ENCODE results near the gene LMAN2L.

- TF ChIP-seq EP300 (IDR thresholded peaks at IDR 0.05; ENCODE audit: borderline replicate concordance in 1 of 2, low read depth in 2 of 2, low read length in 2 of 2) (no peak), SIX5 (IDR thresholded peaks at IDR 0.05; ENCODE audit: low read depth, low read length) (no peak), CTCF (IDR thresholded peaks at IDR 0.05; ENCODE audit: control extremely low read depth in 1 of 3, insufficient read depth in 1 of 3, low read depth in 1 of 3, low read length in 3 of 3) (no peak), CREB1 (IDR thresholded peaks at IDR 0.05) (no peak), TCF12 (IDR thresholded peaks at IDR 0.05; ENCODE audit: low read depth, low read length) (no peak), CHD2 (IDR thresholded peaks at IDR 0.05; ENCODE audit: low read length) (no peak), HDAC6 (IDR thresholded peaks at IDR 0.05; ENCODE audit: low read depth, low read length) (no peak), HDAC2 (IDR thresholded peaks at IDR 0.05; ENCODE audit: borderline replicate concordance in 1 of 2, low read depth in 2 of 2, low read length in 2 of 2) (no peak), EZH2 (IDR thresholded peaks at IDR 0.05; ENCODE audit: low read depth, low read length, severe bottlenecking) (no peak), GABPA (IDR thresholded peaks at IDR 0.05; ENCODE audit: borderline replicate concordance, insufficient read depth, low read length) (no peak), MAX (IDR thresholded peaks at IDR 0.05) (no peak), CBX5 (IDR thresholded peaks at IDR 0.05; ENCODE audit: low read depth, low read length) (no peak), BRCA1 (IDR thresholded peaks at IDR 0.05; ENCODE audit: low read depth, low read length) (no peak), POLR2A (IDR thresholded peaks at IDR 0.05; ENCODE audit: control extremely low read depth in 1 of 2, low read depth in 2 of 2, low read length in 2 of 2) (no peak)
Measured at GRCh38 chr2:96770442-96771202, 30.8 kb upstream of the LMAN2L start.

Measured in H1 (cell line).